Measurements from ENCODE around the gene ACTMAP.
"Not testable (repeated sequence)": the region's sequence is repeated elsewhere in the genome, so short reads cannot be mapped to it uniquely, and the experiment has no call there.

DNA sequence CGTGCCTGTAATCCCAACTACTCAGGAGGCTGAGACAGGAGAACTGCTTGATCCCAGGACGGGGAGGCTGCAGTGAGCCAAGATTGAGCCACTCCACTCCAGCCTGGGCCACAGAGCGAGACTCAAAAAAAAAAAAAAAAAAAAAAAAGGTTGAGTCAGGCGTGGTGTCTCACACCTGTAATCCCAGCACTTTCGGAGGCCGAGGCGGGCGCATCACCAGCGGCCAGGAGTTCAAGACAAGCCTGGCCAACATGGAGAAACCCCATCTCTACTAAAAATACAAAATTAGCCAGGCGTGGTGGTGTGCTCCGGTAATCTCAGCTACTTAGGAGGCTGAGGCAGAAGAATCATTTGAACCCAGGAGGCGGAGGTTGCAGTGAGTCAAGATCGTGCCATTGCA lies 16.1 kb upstream of the ACTMAP start:
- TF ChIP-seq, protein P1, sequence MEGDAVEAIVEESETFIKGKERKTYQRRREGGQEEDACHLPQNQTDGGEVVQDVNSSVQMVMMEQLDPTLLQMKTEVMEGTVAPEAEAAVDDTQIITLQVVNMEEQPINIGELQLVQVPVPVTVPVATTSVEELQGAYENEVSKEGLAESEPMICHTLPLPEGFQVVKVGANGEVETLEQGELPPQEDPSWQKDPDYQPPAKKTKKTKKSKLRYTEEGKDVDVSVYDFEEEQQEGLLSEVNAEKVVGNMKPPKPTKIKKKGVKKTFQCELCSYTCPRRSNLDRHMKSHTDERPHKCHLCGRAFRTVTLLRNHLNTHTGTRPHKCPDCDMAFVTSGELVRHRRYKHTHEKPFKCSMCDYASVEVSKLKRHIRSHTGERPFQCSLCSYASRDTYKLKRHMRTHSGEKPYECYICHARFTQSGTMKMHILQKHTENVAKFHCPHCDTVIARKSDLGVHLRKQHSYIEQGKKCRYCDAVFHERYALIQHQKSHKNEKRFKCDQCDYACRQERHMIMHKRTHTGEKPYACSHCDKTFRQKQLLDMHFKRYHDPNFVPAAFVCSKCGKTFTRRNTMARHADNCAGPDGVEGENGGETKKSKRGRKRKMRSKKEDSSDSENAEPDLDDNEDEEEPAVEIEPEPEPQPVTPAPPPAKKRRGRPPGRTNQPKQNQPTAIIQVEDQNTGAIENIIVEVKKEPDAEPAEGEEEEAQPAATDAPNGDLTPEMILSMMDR (IDR thresholded peaks at IDR 0.05; ENCODE audit: poor library complexity), result not testable (repeated sequence)
- not testable (repeated sequence) for TF ChIP-seq EZH2 (IDR thresholded peaks at IDR 0.05; ENCODE audit: borderline replicate concordance); EZH2phosphoT487 (IDR thresholded peaks at IDR 0.05; ENCODE audit: low read depth, severe bottlenecking, unreplicated experiment)
